NCI-H2029 treated with DMSO at 0.1 percent for 48 hours (cell line): ENCODE data around the gene FMO4.
"Not testable (repeated sequence)": the region's sequence is repeated elsewhere in the genome, so short reads cannot be mapped to it uniquely, and the experiment has no call there.

ENCODE experiments used
- DNase-seq: peaks from one replicate; lab custom pipeline; 2025; lab: John Stamatoyannopoulos, UW

The FMO4 gene

GRCh38 chr1:171389171-171389570 is 75.2 kb downstream of the FMO4 start:
- DNase-seq: no peak

GRCh38 chr1:171390740-171391139 is 76.8 kb downstream of the FMO4 start:
- DNase-seq: not testable (repeated sequence)
